ENCODE results near the gene C17orf50. TPM values are rescaled to one million over a fixed set of nuclear protein-coding genes. Genes with fewer than 3 reads are reported as not detected.

C17orf50 gene
- total and polyA plus RNA-seq, 2 of the 13 experiments (the other 11 are each of a cell fraction or from before 2014, with no cell fraction given) = not detected

GRCh38 chr17:35731239-35731916 is 29.3 kb upstream of the C17orf50 start, which contains the start of gene RASL10B (continued):
- TF ChIP-seq NFYC (CRISPR knock-in tag; IDR thresholded peaks at IDR 0.05) (no peak), TBP (CRISPR knock-in tag; IDR thresholded peaks at IDR 0.05) (no peak), ARHGAP35 (CRISPR knock-in tag; IDR thresholded peaks at IDR 0.05; ENCODE audit: borderline replicate concordance) (no peak), AHDC1 (CRISPR knock-in tag; IDR thresholded peaks at IDR 0.05; ENCODE audit: borderline replicate concordance) (no peak), SSRP1 (CRISPR knock-in tag; IDR thresholded peaks at IDR 0.05) (no peak), ZSCAN22 (CRISPR knock-in tag; IDR thresholded peaks at IDR 0.05) (no peak), ZNF350 (CRISPR knock-in tag; IDR thresholded peaks at IDR 0.05; ENCODE audit: borderline replicate concordance, low read depth) (no peak), ZNF768 (CRISPR knock-in tag; IDR thresholded peaks at IDR 0.05) (no peak), DZIP1 (CRISPR knock-in tag; IDR thresholded peaks at IDR 0.05) (no peak), AKAP8 (CRISPR knock-in tag; IDR thresholded peaks at IDR 0.05) (no peak), ZNF615 (CRISPR knock-in tag; IDR thresholded peaks at IDR 0.05; ENCODE audit: borderline replicate concordance) (no peak), ZFX (CRISPR knock-in tag; IDR thresholded peaks at IDR 0.05; ENCODE audit: low read depth) (peak; percentile 16; the same call in 1 of the 2 replicates), ZBED4 (CRISPR knock-in tag; IDR thresholded peaks at IDR 0.05; ENCODE audit: borderline replicate concordance) (no peak)
